Measurements from ENCODE around the gene PHLPP1. TPM values are rescaled to one million over a fixed set of nuclear protein-coding genes. Genes with fewer than 3 reads are reported as not detected.

Gene PHLPP1
- total RNA-seq, 1 experiment from 2014 or later: 14.7 TPM

GRCh38 chr18:62688743-62689317 lies 26.5 kb upstream of the PHLPP1 start:
- DNase-seq (ENCODE audit: low read depth, low spot score) (no peak), ATAC-seq (no peak)
- Histone ChIP-seq H3K4me2 (ENCODE audit: low read length) (no peak overlapping the region), H3K9me3 (ENCODE audit: control insufficient read depth in 1 of 2, insufficient read depth in 1 of 2, low read depth in 1 of 2, low read length in 2 of 2) (peaks cover 5 to 10% of the 10 kb centered on the region in 2 experiments; a peak in 3 of 4 replicates), H2AFZ (ENCODE audit: low read depth, low read length, poor library complexity, severe bottlenecking) (no peak overlapping the region), H3K27ac (ENCODE audit: low read depth, low read length) (no peak overlapping the region), H3K27me3 (ENCODE audit: insufficient read depth, low read length) (no peaks in the 10 kb centered on the region), H4K20me1 (ENCODE audit: insufficient read depth) (no peaks in the 10 kb centered on the region), H3K9ac (ENCODE audit: low read length) (no peak overlapping the region), H3K4me3 (replicated peaks in 1 of 2; ENCODE audit: low read depth in 1 of 2, low read length in 2 of 2) (no peak overlapping the region), H3K9me2 (ENCODE audit: insufficient read depth) (no peaks in the 10 kb centered on the region), H3K4me1 (ENCODE audit: control insufficient read depth in 1 of 2, insufficient read depth in 2 of 2, low read length in 2 of 2) (no peaks in the 10 kb centered on the region), H3K36me3 (ENCODE audit: control insufficient read depth in 1 of 2, insufficient read depth in 2 of 2, low read length in 2 of 2) (no peaks in the 10 kb centered on the region), H3K79me2 (ENCODE audit: insufficient read depth, low read length) (no peaks in the 10 kb centered on the region)
- POLR2A ChIA-PET: no interaction called here
- RAD21 ChIA-PET (ENCODE audit: low non-redundant PET in 1 of 2, low total read pairs in 2 of 2, uncharacterized antibody in 2 of 2, unreplicated experiment in 2 of 2): no interaction called here
- CTCF ChIA-PET: no interaction called here
- TF ChIP-seq CTCF (IDR thresholded peaks at IDR 0.05 in 2 of 3, conservative IDR thresholded peaks at IDR 0.05 in 1 of 3; ENCODE audit: borderline replicate concordance in 1 of 3, insufficient read depth in 1 of 3, low read depth in 2 of 3, low read length in 2 of 3): no peak
- peak; percentile 68 for TF ChIP-seq ZNF274 (IDR thresholded peaks at IDR 0.05; ENCODE audit: low read depth, low read length)
- BruUV-seq (replicated peaks): no TSS peak
- intact Hi-C loops (cut with micrococcal nuclease): no loop called here

DNA sequence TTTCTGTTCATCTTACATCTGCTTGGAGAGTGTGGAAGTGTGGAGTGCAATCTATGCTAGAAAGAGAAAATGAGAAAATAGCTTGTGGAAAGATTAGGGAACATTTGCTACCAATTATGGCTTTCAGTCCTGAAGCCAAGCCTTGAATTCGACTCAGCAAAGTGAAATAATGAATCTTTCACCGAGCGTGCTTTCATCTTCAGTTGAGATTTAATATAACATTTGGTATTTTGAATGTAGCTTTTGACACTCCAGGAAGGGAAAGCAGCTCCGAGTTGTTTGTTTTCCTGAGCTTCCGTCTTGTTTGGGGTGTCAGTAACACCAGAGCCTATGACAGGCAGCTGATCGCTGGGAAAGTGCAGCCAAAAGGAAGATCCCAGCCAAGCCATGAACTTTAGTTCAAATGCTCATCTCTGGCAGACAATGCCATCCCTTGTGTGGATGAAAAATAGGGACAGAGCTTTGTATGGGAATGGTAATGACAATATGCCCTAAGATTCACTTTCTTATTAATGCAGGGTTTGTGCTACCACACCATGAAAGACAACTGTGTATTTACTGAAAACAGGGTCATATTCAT lies 25.0 kb upstream of the PHLPP1 start:
- ChIA-PET POLR2A (no interaction called here), CTCF (no interaction called here), RAD21 (ENCODE audit: low non-redundant PET in 1 of 2, low total read pairs in 2 of 2, uncharacterized antibody in 2 of 2, unreplicated experiment in 2 of 2) (no interaction called here)
- H3K4me3 ChIP-seq (replicated peaks in 1 of 2; ENCODE audit: low read depth in 1 of 2, low read length in 2 of 2): no peak overlapping the region
- H3K27ac ChIP-seq (ENCODE audit: low read depth, low read length): no peak overlapping the region
- DNase-seq (ENCODE audit: low read depth, low spot score): no peak
- no peaks in the 10 kb centered on the region for H3K79me2 ChIP-seq (ENCODE audit: insufficient read depth, low read length)
- ATAC-seq: no peak
- no peaks in the 10 kb centered on the region for H3K9me2 ChIP-seq (ENCODE audit: insufficient read depth)
- H3K27me3 ChIP-seq (ENCODE audit: insufficient read depth, low read length): no peaks in the 10 kb centered on the region
- intact Hi-C loops (cut with micrococcal nuclease): no loop called here
- H2AFZ ChIP-seq (ENCODE audit: low read depth, low read length, poor library complexity, severe bottlenecking): no peak overlapping the region
- H3K36me3 ChIP-seq (ENCODE audit: control insufficient read depth in 1 of 2, insufficient read depth in 2 of 2, low read length in 2 of 2): no peaks in the 10 kb centered on the region
- no peak overlapping the region for H3K9ac ChIP-seq (ENCODE audit: low read length)
- no peaks in the 10 kb centered on the region for H3K4me1 ChIP-seq (ENCODE audit: control insufficient read depth in 1 of 2, insufficient read depth in 2 of 2, low read length in 2 of 2)
- BruUV-seq (replicated peaks): no TSS peak
- no peaks in the 10 kb centered on the region for H4K20me1 ChIP-seq (ENCODE audit: insufficient read depth)
- H3K4me2 ChIP-seq (ENCODE audit: low read length): no peak overlapping the region
- peaks cover 5 to 10% of the 10 kb centered on the region in 2 experiments; a peak in 3 of 4 replicates for H3K9me3 ChIP-seq (ENCODE audit: control insufficient read depth in 1 of 2, insufficient read depth in 1 of 2, low read depth in 1 of 2, low read length in 2 of 2)
- TF ChIP-seq REST (IDR thresholded peaks at IDR 0.05; ENCODE audit: low read depth) (no peak), JUND (IDR thresholded peaks at IDR 0.05) (no peak), CBX3 (IDR thresholded peaks at IDR 0.05; ENCODE audit: low read depth) (no peak), ATF3 (IDR thresholded peaks at IDR 0.05) (no peak), SIN3A (IDR thresholded peaks at IDR 0.05; ENCODE audit: low read depth) (no peak), SP1 (IDR thresholded peaks at IDR 0.05; ENCODE audit: low read depth) (no peak), POLR2A (IDR thresholded peaks at IDR 0.05; ENCODE audit: borderline replicate concordance, extremely low read depth, insufficient read depth, insufficient read length) (no peak), EZH2phosphoT487 (IDR thresholded peaks at IDR 0.05; ENCODE audit: borderline replicate concordance) (no peak), CTCF (IDR thresholded peaks at IDR 0.05 in 2 of 3, conservative IDR thresholded peaks at IDR 0.05 in 1 of 3; ENCODE audit: borderline replicate concordance in 1 of 3, insufficient read depth in 1 of 3, low read depth in 2 of 3, low read length in 2 of 3) (no peak), RAD21 (IDR thresholded peaks at IDR 0.05; ENCODE audit: low read depth) (no peak)

Measured in HCT116 (cell line).